ENCODE measurements around the gene STK10.

The STK10 gene

DNA sequence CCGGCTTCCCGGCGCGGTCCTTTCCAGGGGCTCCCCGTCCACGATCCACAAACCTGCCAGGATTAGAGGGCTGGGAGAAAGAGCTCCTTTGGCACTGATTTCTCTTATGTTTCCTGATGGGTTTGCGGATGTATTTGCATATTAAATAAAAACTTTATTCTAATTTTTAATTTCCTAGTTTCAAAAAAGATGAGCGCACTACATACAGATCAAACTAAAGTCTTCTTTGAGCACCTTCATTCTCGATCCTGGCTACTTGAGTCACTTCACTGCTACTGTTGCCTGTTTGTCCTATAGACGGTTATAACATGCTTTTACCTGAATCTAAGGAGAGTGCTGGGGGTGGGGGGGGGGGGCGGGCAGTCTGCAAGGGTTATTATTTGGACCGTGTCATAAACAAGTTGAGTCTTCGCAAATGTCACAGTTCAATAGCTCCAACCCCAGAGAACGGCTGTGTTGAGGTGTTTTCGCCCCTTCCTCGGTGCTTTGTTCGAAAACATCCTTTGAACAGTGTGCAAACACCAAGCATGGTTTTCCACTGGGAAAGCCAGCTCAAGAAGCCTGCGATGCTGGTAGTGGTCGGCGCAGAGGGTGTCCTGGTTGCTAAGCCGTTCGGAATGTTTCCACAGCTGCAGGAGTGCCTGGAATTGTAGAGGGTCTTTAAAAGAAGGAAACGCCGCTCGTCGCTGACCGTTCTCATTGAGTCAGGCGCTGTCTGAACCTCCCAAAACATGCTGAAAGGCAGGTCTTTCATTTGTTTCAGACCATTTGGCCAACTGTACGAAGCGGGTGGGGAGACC is 1.1 kb upstream of the STK10 start:
- DNase-seq: no peak

DNA sequence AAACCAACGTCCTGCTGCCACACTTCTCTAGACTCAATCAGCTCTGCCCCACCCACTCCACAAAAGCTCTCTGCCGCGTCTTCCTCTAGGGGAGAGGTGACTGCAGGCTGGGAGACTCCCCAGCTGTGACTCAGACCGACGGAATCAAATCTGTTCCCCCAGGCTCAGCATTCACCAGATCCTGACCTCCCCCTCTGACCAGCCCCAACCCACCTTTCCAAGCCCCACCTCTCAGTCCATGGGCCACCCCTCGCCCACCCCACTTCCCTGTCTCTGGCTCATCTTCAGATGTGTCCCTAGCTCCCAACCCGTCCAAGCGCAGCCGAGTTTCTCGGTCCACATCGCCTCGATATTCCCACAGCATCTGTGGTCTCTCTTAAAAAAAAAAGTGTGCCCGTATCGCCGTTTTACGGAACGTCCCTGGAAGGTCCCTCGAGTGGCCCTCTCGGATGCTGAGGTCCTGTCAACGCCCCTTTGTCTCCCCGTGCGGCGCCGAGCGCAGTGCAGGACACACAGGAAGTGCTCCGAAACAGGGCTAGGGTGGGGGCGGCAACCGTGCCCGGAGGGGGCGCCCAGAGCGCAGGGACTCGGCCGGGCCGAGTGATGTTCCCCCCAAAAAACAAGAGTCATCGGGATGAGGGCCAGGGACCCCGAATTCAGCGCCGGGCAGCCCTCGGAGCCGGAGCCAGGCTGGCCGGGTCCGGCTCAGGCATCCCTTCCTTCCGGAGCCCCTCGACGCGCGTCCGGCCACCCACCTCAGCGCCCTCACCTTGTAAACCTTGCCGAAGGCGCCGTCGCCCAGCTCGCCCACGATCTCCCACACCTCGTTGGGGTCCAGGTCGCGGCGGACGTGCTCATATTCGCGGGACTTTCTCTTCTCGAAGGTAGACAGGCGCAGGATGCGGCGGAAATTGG is 649 bp downstream of the STK10 start:
- peak; percentile 94 to 97 (median 95) for DNase-seq

DNA sequence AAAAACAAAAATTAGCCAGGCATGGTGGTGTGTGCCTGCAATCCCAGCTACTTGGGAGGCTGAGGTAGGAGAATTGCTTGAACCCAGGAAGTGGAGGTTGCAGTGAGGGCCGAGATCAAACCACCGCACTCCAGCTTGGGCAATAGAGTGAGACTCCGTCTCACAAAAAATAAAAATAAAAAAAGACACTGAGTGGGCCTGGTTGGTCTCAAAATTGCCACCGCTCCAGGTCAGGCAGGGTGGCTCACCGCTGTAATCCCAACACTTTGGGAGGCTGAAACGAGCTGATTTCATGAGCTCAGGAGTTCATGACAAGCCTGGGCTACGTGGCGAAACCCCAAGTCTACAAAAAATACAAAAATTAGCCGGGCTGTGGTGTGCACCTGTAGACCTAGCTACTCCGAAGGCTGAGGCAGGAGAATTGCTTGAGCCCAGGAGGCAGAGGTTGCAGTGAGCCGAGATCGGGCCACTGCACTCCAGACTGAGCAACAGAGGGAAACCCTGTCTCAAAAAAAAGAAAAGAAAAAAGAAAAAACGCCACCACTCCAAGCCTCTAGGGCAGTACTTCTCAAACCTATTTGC is 1.8 kb downstream of the STK10 start:
- DNase-seq: no peak

DNA sequence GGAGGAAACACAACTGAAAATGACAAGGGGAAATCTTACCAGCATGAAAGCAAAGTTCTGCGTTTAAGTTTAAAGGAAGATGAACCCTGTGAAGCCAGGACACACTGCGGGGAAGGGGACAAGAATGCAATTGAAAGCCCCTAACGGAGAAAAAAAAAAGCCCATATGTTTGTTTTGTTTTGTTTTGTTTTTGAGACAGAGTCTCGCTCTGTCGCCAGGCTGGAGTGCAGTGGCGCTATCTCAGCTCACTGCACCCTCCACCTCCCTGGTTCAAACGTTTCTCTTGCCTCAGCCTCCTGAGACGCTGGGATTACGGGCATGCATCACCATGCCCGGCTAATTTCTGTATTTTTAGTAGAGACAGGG is 2.9 kb downstream of the STK10 start:
- DNase-seq: peak in 1 of 3 donors; percentile 24

DNA sequence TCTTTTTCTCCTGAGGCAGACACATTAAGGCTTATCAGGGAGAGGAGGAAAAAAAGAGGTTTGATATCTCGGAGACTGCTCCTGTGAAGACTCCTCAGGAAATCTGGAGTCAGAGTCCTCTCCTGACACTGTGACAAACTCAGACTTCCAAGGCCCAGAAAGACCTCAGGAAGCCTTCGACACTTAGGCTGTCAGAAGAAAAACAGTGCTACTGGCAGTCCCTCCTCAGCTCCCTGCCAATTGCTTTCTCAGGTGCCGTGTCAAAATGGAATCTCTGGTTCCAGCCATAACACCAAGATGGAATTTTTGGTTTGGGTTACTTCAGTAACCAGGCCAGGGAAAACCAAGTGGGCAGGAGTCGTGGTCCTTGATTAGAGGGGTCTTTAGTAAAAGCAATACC is 4.1 kb downstream of the STK10 start:
- DNase-seq: no peak

DNA sequence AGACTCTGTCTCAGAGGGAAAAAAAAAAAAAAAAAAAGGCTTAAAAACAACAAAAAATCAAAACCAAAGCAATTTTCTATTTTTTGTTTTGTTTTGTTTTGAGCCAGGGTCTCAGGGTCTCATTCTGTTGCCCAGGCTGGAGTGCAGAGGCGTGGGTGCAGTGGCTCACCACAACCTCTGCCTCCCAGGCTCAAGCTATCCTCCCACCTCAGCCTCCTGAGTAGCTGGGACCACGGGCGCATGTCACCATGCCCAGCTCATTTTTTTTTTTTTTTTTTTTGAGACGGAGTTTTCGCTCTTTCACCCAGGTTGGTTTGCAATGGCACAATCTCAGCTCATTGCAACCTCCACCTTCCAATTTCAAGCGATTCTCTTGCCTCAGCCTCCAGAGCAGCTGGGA is 5.7 kb downstream of the STK10 start:
- no peak for DNase-seq

DNA sequence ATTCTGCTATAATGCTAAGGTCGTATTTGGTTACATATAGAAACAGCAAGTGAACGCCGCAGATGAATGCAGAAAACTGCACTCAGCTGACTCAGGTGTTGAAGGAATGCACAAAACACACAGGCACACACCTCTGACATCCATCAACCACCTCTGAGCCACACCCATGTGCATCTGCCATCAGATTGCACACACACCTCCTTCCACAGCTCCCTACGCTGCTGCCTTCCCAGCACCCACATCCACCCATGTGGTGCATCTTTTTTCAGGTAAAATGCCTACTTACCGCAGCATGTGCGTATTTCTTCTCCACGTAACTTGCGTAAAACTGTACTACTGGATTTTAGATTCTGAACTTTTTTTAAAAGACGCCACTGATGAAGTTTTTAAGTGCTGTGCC is 7.1 kb downstream of the STK10 start:
- no peak for DNase-seq

DNA sequence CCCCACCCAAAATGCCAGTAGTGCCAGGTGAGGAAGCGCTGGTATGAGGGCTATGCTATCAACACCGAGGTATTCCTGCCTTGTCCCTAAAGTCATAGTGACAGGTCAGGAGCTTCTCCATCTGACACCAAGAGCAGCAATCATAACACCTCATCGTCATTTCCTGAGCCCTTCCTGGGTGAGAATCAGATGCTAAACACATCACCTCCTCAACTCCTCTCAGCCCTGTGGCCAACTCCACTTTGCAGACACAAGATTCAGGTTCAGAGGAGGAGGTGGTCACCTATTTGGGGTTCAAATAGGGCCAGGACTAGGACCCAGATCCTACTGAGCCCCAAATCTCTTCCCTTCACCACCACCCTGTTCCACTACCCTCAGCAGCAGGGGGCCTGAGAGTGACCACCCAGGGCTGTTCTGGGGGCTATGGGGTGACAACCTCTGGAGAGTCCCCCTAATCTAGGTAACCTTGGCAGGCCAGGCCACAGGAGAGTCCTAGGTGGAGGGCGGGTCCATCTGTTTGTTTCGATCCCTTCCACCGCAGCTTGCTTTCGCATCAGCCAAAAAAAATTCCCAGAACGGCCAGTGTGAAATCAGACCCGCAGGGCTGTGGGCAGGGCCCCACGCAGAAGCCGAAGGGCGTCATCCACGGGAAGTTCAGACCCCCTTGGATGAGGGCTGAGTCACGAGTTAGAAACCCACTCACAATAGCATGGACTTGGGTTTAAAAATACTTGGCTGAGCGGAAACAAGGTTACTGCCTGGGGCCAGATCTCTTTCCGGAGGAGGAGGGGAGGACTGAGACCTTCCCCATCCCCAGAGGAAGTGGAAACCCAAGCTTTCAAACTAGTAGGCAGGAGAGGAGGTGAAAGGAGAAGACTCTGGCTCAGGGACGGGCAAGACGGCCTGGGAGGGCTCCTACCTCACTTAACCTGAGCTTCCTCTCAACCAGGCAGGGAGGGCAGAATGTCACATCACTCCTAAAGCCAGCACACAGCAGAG is 8.7 kb downstream of the STK10 start:
- peak; percentile 94 to 97 (median 96) for DNase-seq

DNA sequence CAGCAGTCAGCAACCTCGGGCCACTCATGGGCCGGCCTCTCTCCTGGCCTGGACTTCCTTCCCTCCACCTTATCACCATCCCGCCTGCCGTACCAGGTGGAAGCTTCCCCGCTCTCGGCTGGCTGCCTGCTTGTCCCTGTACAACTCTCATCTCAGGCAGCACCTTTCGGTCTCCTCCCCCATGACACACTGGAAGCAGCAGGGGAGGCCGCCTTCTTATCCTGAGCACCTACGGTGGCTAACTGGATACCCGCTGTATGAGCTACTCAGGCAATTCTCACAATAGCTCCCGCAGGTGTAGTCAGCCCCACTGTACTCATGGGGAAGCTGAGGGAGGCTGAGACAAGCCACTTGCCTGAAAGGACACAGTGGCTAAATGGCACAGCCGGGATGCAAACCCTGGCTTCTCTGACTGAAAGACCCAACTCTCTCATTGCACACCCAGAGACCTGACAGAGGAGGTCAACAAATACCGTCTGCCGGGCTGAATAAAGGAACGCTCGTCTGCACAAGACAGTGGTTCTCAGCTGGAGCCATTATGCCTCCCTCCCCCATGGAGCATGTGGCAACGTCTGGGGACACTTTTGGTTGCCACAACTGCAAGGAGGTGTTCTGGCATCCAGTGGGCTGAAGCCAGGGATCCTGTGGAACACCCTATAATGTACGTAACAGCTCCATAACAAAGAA is 9.6 kb downstream of the STK10 start:
- peak in 2 of 3 donors; percentile 39 to 42 for DNase-seq

DNA sequence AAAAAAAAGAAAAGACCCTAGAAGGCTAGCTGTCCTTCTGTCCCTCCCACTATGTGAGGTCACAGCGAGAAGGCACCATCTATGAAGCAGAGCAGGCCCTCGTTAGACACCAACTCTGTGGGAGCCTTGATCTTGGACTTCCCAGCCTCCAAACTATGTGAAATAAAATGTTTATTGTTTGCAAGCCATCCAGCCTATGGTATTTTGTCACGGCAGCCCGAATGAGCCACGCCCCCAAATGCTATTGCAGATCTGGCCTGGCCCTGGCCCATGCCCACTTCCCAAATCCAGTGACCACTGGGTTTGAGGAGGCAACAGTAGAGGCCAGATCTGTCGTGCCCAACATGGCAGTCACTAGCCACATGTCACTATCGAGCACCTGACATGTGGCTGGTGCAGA is 10.8 kb downstream of the STK10 start:
- peak in 2 of 3 donors; percentile 39 to 55 for DNase-seq

DNA sequence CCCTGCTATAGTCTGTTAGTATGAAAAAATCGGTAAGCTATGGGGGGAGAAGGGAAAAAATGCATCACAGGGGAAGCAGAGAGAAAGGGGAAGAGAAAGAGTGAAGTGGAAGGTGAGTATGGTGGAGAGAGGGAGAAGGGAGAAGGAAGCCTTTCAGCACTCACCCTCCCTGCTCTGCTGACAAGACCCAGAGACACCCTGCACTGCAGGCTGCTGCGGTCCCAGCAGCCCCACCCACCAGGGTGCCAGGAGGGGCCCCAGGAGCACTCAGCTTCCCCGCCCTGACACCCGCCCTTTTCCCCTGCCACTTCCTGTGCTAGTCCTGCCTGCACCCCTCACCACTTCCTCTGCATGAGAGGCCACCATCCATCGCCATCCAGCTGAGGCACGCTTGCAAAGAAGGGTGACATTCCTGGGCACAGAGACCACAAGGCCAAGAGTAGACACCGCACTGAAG is 12.7 kb downstream of the STK10 start:
- DNase-seq: peak in 2 of 3 donors; percentile 53

DNA sequence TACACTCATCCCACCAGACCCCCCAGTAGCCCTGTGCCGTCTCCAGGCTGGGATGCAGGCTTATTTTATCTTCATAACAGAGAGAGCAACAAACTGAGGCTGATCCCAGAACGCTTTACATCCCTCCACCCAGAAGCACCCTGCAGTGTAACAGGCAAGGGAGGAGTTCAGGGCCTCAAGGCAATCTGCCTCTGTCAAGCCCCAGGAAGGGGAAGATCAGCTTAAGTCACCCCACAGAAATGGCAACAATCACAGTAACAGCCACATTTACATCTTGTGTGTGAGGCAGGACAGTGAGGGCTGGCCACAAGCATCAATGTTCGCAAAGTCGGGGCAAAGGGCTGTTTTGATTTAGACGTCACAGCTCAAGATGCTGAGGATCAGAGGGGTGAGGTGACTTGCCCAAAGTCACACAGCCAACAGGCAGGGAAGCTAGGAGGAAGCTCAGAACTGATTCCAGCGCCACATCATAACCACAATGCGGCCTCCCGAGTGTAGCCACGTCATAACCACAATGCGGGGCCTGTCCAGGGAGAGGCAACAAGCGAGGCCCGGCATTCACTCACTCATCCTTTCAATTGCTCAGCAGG is 14.4 kb downstream of the STK10 start:
- peak; percentile 86 to 91 (median 89) for DNase-seq

DNA sequence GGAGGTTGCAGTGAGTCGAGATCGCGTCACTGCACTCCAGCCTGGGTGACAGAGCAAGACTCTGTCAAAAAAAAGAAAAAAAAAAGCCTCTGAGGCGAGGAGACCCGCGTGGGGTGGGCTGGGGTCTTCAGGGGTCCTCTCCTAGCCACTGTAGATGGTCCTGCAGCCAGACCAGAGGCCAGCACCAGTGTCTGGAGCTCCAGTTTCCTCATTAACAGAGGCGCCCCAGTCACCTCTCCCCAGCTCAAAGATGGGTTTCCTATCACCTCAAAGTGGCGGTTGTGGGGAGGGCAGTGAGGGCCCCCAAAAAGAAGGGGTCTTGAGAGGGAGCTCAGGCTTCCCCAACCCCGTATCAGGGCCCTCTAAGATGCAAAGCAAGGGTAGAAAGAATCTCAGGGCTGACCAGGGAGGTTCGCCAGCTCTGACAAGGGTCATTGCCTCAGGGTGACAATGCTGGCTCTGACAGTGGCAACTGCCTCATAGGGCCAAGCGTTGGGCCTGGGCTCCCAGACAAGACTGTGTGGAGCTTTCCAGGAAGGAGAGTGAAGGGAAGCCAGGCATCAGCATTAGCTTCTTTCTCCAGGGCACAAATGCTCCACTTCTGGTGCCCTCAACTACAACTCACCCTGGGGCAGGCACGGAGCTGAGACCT is 15.0 kb downstream of the STK10 start:
- DNase-seq: no peak

DNA sequence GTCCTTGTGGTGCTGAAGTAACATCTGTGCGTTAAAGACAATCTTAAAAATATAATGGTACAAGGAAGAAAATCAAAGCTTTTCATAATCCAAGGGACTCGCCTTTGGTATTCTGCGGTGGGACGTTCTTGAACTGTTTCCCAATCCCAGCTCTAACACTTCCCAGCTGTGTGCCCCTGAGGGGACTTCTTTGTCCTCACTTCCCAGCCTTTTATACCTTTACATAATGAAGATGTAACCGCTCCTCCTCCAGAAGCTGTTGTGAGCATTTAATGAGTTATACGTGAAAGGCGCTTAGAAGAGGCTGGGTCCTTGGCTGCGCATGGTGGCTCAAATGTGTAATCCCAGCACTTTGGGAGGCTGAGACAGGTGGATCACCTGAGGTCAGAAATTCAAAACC is 16.9 kb downstream of the STK10 start:
- no peak for DNase-seq

DNA sequence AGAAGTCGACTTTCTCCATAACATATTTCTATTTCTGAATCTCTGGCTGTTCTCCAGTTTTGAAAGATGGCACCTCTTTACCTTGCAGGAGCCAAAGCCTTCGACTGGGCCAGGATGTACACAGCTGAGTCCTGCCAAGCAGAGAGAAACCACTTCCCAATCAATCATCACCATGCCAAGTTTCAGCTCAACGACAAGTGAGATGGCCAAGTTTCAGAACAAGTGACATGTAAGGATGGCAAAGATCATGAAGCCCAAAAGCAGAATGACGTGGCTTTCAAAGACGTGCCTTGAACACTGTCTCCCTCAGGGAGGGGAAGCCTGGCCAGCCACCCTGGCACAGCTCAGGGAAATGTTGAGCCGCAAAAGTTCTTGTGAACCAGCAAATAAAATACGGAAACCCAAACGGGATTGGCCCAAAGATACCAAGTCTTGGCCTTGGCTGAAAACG is 17.7 kb downstream of the STK10 start:
- DNase-seq: peak in 1 of 3 donors; percentile 17

DNA sequence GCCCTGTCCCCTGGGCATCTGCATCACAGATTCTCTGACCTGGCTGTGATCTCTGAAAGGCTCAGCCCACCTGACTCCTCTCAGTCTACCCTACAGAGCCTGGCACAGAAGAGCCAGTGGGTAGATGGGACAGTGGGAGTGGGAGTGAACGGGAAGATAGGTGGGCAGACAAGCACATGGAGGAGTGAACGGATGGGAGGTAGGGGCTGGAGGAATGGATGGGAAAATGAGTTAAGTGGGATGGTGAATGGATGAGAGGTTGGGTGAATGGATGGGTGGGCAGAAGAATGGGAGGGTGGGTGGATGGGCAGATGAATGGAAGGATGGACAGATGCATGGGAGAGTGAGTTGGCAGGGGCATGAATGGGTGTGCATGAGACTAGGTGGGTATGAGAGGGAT is 18.8 kb downstream of the STK10 start:
- DNase-seq: no peak

DNA sequence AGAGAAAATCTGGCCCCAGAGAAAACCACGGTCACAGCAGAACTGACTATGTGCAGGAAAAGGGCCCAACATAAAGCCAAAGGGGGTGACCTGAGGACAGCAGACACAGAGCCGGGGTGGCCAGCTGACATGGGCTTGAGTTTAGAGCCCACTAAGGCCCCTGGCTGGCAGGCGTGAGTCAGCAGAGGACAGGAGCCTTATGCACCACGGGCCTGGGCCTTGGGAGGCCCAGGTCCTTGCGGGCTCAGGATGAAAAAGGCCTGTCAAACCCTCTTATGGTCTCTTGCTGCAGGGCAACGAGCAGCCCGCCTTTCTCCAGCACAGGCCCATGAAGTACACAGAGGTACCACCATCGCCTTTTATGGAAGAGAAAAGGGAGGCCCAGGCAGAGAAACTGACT is 19.7 kb downstream of the STK10 start:
- DNase-seq: peak in 1 of 3 donors; percentile 18

DNA sequence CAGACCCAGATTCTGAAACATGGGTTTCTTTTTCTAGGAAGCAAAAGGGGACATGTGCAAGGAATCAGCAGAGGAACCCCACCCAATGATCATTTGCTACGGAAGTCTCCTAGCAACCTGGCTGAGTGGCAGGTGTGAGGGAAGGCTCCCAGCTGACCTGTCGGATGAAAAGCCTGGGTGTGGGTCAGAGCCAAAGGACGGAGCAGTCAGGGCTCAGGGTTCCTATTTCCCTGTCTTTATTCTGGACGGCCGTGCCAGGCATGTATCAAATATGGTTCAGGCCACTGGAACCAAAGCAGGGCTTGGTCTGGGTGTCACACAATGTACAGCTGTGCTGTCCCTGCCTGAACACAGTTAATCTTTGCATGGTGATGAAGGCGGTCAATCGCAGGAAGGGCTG is 20.1 kb downstream of the STK10 start:
- DNase-seq: no peak

DNA sequence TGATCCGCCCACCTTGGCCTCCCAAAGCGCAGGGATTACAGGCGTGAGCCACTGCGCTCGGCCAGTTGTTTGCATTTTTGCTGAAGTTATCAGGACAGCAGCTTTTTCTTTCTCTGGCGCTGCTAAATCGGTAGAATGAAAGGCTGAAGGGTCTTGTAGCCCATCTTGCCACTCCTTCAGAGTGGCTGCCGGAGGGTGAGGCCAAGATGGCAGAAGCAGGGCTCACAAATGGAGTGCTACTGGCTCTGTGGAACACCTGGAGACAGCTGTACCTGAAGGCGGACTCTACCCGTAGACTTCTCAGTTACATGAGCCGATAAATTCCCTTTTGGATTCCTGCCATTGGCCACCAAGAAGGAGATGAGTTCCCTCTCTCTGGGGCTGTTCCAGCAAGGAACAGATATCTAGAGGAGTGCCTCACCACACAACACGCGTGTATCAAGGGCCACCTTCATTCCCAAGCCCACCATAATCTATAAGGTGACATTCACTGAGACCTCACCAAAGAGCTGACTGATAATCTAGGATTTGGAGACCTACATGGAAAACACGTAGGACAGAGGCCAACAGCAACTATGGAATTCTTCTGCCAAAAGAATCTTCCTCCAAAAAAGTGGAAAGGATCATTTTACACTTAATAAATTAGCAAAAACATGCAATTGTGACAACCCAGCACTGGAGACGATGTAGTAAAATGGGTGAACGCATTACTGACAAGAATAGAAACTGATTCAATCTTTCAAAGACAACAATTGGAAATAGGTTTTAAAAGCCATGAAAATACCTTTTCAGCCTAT is 21.8 kb downstream of the STK10 start:
- no peak for DNase-seq

DNA sequence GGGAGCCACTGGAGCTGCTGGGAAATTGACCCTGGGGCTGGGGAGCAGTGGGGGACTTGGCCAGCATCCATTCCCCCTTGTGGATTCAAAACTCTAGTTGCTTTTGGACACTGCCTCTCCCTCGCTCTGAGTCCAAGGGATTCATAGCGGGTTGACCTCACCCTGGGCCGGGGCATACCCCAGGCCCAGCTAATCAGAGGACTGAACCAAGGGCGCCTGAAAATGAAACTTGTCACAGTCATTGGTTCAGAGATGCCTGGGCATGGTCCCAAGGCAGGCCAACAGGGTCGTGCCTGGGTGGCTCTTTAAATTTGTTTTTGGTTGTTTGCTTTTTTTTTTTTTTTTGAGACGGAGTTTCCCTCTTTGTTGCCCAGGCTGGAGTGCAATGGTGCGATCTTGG is 22.6 kb downstream of the STK10 start:
- DNase-seq: no peak
